Measurements from ENCODE around the gene CLOCK.

Gene CLOCK

GRCh38 chr4:55411621-55412020, 135.1 kb downstream of the CLOCK start:
- no peak for DNase-seq (ENCODE audit: low read depth)

GRCh38 chr4:55410431-55410830, 136.3 kb downstream of the CLOCK start:
- DNase-seq (ENCODE audit: low read depth) = no peak

GRCh38 chr4:55409468-55410171, 137.1 kb downstream of the CLOCK start:
- DNase-seq (ENCODE audit: low read depth) = peak; percentile 72

- DNase-seq (ENCODE audit: low read depth) = no peak
These were observed 138.9 kb downstream of the CLOCK start for GRCh38 chr4:55407764-55408163.

- no peak for DNase-seq (ENCODE audit: low read depth)
These were observed 139.6 kb downstream of the CLOCK start for GRCh38 chr4:55407119-55407518.

GRCh38 chr4:55406545-55406944, 140.2 kb downstream of the CLOCK start:
- DNase-seq (ENCODE audit: low read depth) = no peak

GRCh38 chr4:55405073-55405472, 141.6 kb downstream of the CLOCK start:
- DNase-seq (ENCODE audit: low read depth) = no peak

GRCh38 chr4:55399581-55399980, 147.1 kb downstream of the CLOCK start:
- no peak for DNase-seq (ENCODE audit: low read depth)

GRCh38 chr4:55398966-55399365, 147.7 kb downstream of the CLOCK start:
- no peak for DNase-seq (ENCODE audit: low read depth)

GRCh38 chr4:55398461-55398860, 148.2 kb downstream of the CLOCK start:
- peak; percentile 6 for DNase-seq (ENCODE audit: low read depth)

- DNase-seq (ENCODE audit: low read depth) = peak; percentile 85
These were observed 149.0 kb downstream of the CLOCK start for GRCh38 chr4:55397520-55398321.

GRCh38 chr4:55397126-55397436, 149.6 kb downstream of the CLOCK start:
- peak; percentile 55 for DNase-seq (ENCODE audit: low read depth)

GRCh38 chr4:55396308-55397125, 150.2 kb downstream of the CLOCK start:
- peak; percentile 86 for DNase-seq (ENCODE audit: low read depth)

- DNase-seq (ENCODE audit: low read depth) = peak; percentile 89
These were observed 151.0 kb downstream of the CLOCK start, which contains the start of gene TMEM165 for GRCh38 chr4:55395529-55396307. Gene TMEM165, plus strand, starts transcription at chr4:55395957. Its CDS starts 233 bp downstream, at chr4:55396190.

- no peak for DNase-seq (ENCODE audit: low read depth)
These were observed 151.5 kb downstream of the CLOCK start for GRCh38 chr4:55395218-55395528.

- peak; percentile 48 for DNase-seq (ENCODE audit: low read depth)
These were observed 153.0 kb downstream of the CLOCK start for GRCh38 chr4:55393461-55394320.

- no peak for DNase-seq (ENCODE audit: low read depth)
These were observed 159.9 kb downstream of the CLOCK start for GRCh38 chr4:55386840-55387239.

- no peak for DNase-seq (ENCODE audit: low read depth)
These were observed 160.6 kb downstream of the CLOCK start for GRCh38 chr4:55386073-55386472.

GRCh38 chr4:55385201-55385649, 161.5 kb downstream of the CLOCK start:
- no peak for DNase-seq (ENCODE audit: low read depth)

- no peak for DNase-seq (ENCODE audit: low read depth)
These were observed 164.2 kb downstream of the CLOCK start for GRCh38 chr4:55382488-55383003.

- DNase-seq (ENCODE audit: low read depth) = no peak
These were observed 165.2 kb downstream of the CLOCK start for GRCh38 chr4:55381502-55381901.

Data from fibroblast of gingiva (primary cell).